CD14-positive monocyte (primary cell): Measurements from ENCODE around the gene UBXN1. TPM values are rescaled to one million over a fixed set of nuclear protein-coding genes. Genes with fewer than 3 reads are reported as not detected.
A peak's percentile ranks its signal among the peaks of the same experiment; 100 is the strongest.

Source experiments
- DNase-seq, 3 donors: peaks; one replicate each; pipeline ENCODE4 v3.0.0-alpha.2; 2011 to 2022
- H2AFZ ChIP-seq: 2 replicates; pipeline ENCODE4 v1.6.0; 2012; ENCODE audit warnings: mild to moderate bottlenecking, low read depth, low read length, inconsistent platforms; ENCODE audit not compliant: insufficient read depth, poor library complexity, severe bottlenecking
- H3K27ac ChIP-seq, 2 donors: 1 replicate in 1 of 2; 2 replicates in 1 of 2; pipeline ENCODE4 v1.5.1; 2012 to 2013; ENCODE audit warnings: low read length in 2 of 2, control low read depth in 1 of 2, inconsistent platforms in 1 of 2, low read depth in 1 of 2, mild to moderate bottlenecking in 1 of 2
- H3K27me3 ChIP-seq, 2 donors: one replicate each; pipeline versions ENCODE4 v1.6.0 to v1.6.1; 2011 to 2013; ENCODE audit warnings: low read length in 2 of 2; ENCODE audit not compliant: control insufficient read depth in 2 of 2, insufficient read depth in 2 of 2
- H3K36me3 ChIP-seq, 2 donors: replicated peaks in 1 of 2; 1 replicate in 1 of 2; 2 replicates in 1 of 2; pipeline versions ENCODE4 v1.5.1 to v1.6.1; 2012 to 2013; ENCODE audit warnings: low read length in 2 of 2, control low read depth in 1 of 2, inconsistent platforms in 1 of 2, mild to moderate bottlenecking in 1 of 2; ENCODE audit not compliant: insufficient read depth in 2 of 2, control insufficient read depth in 1 of 2
- H3K4me1 ChIP-seq, 2 donors: 1 replicate in 1 of 2; 2 replicates in 1 of 2; pipeline versions ENCODE4 v1.5.1 to v1.6.1; 2012 to 2013; ENCODE audit warnings: low read length in 2 of 2, control low read depth in 1 of 2, inconsistent platforms in 1 of 2, mild to moderate bottlenecking in 1 of 2, moderate library complexity in 1 of 2; ENCODE audit not compliant: insufficient read depth in 2 of 2, control insufficient read depth in 1 of 2
- H3K4me2 ChIP-seq: replicated peaks from 2 replicates; pipeline ENCODE3; 2012; ENCODE audit warnings: low read length, moderate library complexity, mild to moderate bottlenecking; ENCODE audit not compliant: poor library complexity, severe bottlenecking; ENCODE audit errors: extremely low read depth
- H3K4me3 ChIP-seq, 3 experiments: fragments of 200-600 bp in 1 of 3; sonication (generic) in 1 of 3; replicated peaks in 1 of 3; 1 replicate in 2 of 3; 2 replicates in 1 of 3; pipeline ENCODE4 v1.5.1; 2011 to 2013; ENCODE audit warnings: low read length in 3 of 3, mild to moderate bottlenecking in 3 of 3, control low read depth in 2 of 3, low read depth in 2 of 3, inconsistent platforms in 1 of 3, moderate library complexity in 1 of 3
- H3K79me2 ChIP-seq: 2 replicates; pipeline ENCODE4 v1.6.0; 2012; ENCODE audit warnings: mild to moderate bottlenecking, control low read depth, inconsistent platforms, low read length, moderate library complexity; ENCODE audit not compliant: insufficient read depth
- H3K9ac ChIP-seq: 2 replicates; pipeline ENCODE4 v1.6.0; 2017; ENCODE audit warnings: low read length, mild to moderate bottlenecking; ENCODE audit not compliant: insufficient read depth, poor library complexity, severe bottlenecking
- H3K9me3 ChIP-seq, 2 donors: replicated peaks in 1 of 2; 1 replicate in 1 of 2; 2 replicates in 1 of 2; pipeline versions ENCODE4 v1.5.1 to v1.6.1; 2012 to 2013; ENCODE audit warnings: low read length in 2 of 2, control low read depth in 1 of 2; ENCODE audit not compliant: control insufficient read depth in 1 of 2, insufficient read depth in 1 of 2
- H4K20me1 ChIP-seq: 2 replicates; pipeline ENCODE4 v1.6.0; 2012; ENCODE audit warnings: mild to moderate bottlenecking, low read length, control low read depth, moderate library complexity; ENCODE audit not compliant: insufficient read depth
- H3K27ac Mint-ChIP-seq, 7 donors: one replicate each; pipeline ENCODE4 v1.8.0; 2020; ENCODE audit warnings: mild to moderate bottlenecking in 7 of 7, mixed read lengths in 7 of 7, moderate library complexity in 6 of 7, inconsistent platforms in 2 of 7
- H3K27me3 Mint-ChIP-seq, 3 donors: one replicate each; pipeline ENCODE4 v1.8.0; 2021 to 2022; ENCODE audit warnings: low read depth in 3 of 3, mild to moderate bottlenecking in 3 of 3, mixed read lengths in 3 of 3, moderate library complexity in 3 of 3, inconsistent platforms in 1 of 3
- H3K36me3 Mint-ChIP-seq, 2 donors: one replicate each; pipeline ENCODE4 v1.8.0; 2020; ENCODE audit warnings: mixed read lengths in 2 of 2, inconsistent platforms in 1 of 2, mild to moderate bottlenecking in 1 of 2
- H3K4me1 Mint-ChIP-seq: one replicate; pipeline ENCODE4 v1.8.0; 2020; ENCODE audit warnings: mild to moderate bottlenecking, mixed read lengths
- H3K4me3 Mint-ChIP-seq, 2 donors: one replicate each; pipeline ENCODE4 v1.8.0; 2020; ENCODE audit warnings: mild to moderate bottlenecking in 2 of 2, mixed read lengths in 2 of 2, moderate library complexity in 1 of 2
- H3K9me3 Mint-ChIP-seq, 7 donors: one replicate each; pipeline ENCODE4 v1.8.0; 2020 to 2022; ENCODE audit warnings: mixed read lengths in 7 of 7, mild to moderate bottlenecking in 6 of 7, moderate library complexity in 6 of 7, inconsistent platforms in 2 of 7
- CTCF ChIP-seq: fragments of 200-600 bp; IDR thresholded peaks from one replicate; pipeline ENCODE4 v1.8.0; 2022; ENCODE audit warnings: antibody characterized with exemption, mild to moderate bottlenecking
- WGBS: methylation state at CpG from one replicate; pipeline ENCODE4 v1.1.5; 2013; ENCODE audit warnings: missing lambda C conversion rate; ENCODE audit not compliant: insufficient coverage; 5-methylcytosine and 5-hydroxymethylcytosine counted together
- intact Hi-C, 2 donors: fragments of 100-400 bp; cut with micrococcal nuclease; formaldehyde crosslinking; loops; one replicate each; pipeline versions ENCODE4 v1.15.0 to v1.15.1; 2023
- polyA plus RNA-seq, 3 donors: library from polyadenylated mRNA; depleted of rRNA in 1 of 3; unstranded in 2 of 3; stranded (reverse) in 1 of 3; fragments of 300-500 nt in 2 of 3; fragments of >200 nt in 1 of 3; fragmentation: Illumina TruSeq in 2 of 3; gene quantifications; 1 replicate in 2 of 3; 2 replicates in 1 of 3; pipeline ENCODE4 v1.2.3, GENCODE V29; 2012 to 2021

Gene UBXN1
- polyA plus RNA-seq, 3 donors: 93.9 to 147 (median 106) TPM

GRCh38 chr11:62708392-62708791 lies 29.5 kb upstream of the UBXN1 start:
- H3K36me3 ChIP-seq: peaks cover 20 to 29% of the 10 kb centered on the region in 2 donors
- peak overlapping the region; percentile 98 for H2AFZ ChIP-seq
- H3K27ac ChIP-seq: peak overlapping the region in 1 of 2 donors; percentile 97
- DNase-seq: no peak
- peak overlapping the region; percentile 88 for H3K9ac ChIP-seq
- Mint-ChIP-seq H3K9me3 (no peaks in the 10 kb centered on the region), H3K36me3 (peaks cover 19 to 28% of the 10 kb centered on the region in 2 donors), H3K4me3 (peak overlapping the region; percentile 87 to 99), H3K27me3 (no peaks in the 10 kb centered on the region), H3K27ac (peak overlapping the region in 5 of 7 donors; percentile 95 to 99 (median 98)), H3K4me1 (peaks cover 51% of the 10 kb centered on the region)
- H3K4me2 ChIP-seq: peak overlapping the region; percentile 96
- TF ChIP-seq CTCF: no peak
- 87% methylated on average over 5 of the region's 5 CpGs for WGBS
- H4K20me1 ChIP-seq: no peaks in the 10 kb centered on the region
- no peaks in the 10 kb centered on the region for H3K9me3 ChIP-seq
- peak overlapping the region in 2 of 3 experiments; percentile 72 to 91 for H3K4me3 ChIP-seq
- H3K4me1 ChIP-seq: peaks cover 50 to 67% of the 10 kb centered on the region in 2 donors
- H3K27me3 ChIP-seq: no peaks in the 10 kb centered on the region
- intact Hi-C loops: loop anchor here (5.0 to 10.0 kb wide), 2 partner anchors 56 to 114 kb away; partner anchors contain the start of genes TUT1 (in 2 of the 2) and INTS5 (in 1 of the 2)
- peaks cover 14% of the 10 kb centered on the region for H3K79me2 ChIP-seq

- peak within 1 kb of the TSS; percentile 17 to 91 (median 42) for H3K4me3 ChIP-seq
- DNase-seq: no peak
- intact Hi-C loops: loop anchor here (5.0 to 10.0 kb wide), 2 partner anchors 55 to 113 kb away; partner anchors contain the start of genes TUT1 (in 2 of the 2) and INTS5 (in 1 of the 2)
- H3K4me1 ChIP-seq: peaks cover 60 to 77% of the 10 kb centered on the region in 2 donors
- no peaks in the 10 kb centered on the region for H4K20me1 ChIP-seq
- H2AFZ ChIP-seq: peak within 1 kb of the TSS; percentile 98
- H3K9me3 Mint-ChIP-seq: no peaks in the 10 kb centered on the region
- peaks cover 13% of the 10 kb centered on the region for H3K79me2 ChIP-seq
- H3K4me2 ChIP-seq: peak within 1 kb of the TSS; percentile 96
- H3K27me3 Mint-ChIP-seq: no peaks in the 10 kb centered on the region
- 92% methylated on average over 9 of the region's 10 CpGs for WGBS
- no peaks in the 10 kb centered on the region for H3K27me3 ChIP-seq
- H3K36me3 ChIP-seq: peaks cover 15 to 19% of the 10 kb centered on the region in 2 donors
- H3K9me3 ChIP-seq: no peaks in the 10 kb centered on the region
- H3K4me3 Mint-ChIP-seq: peak within 1 kb of the TSS; percentile 82 to 87
- H3K27ac Mint-ChIP-seq: peak within 1 kb of the TSS; percentile 31 to 99 (median 78)
- H3K27ac ChIP-seq: peak within 1 kb of the TSS; percentile 29 to 97
- no peak for TF ChIP-seq CTCF
- no peak within 1 kb of the TSS for H3K9ac ChIP-seq
- H3K4me1 Mint-ChIP-seq: peaks cover 52% of the 10 kb centered on the region
- H3K36me3 Mint-ChIP-seq: peaks cover 10 to 20% of the 10 kb centered on the region in 2 donors
Measured at GRCh38 chr11:62707277-62707861, 28.5 kb upstream of the UBXN1 start, which contains the start of the genes BSCL2 and GNG3. Gene BSCL2, minus strand, starts transcription at chr11:62707424. Its CDS starts 229 bp downstream, at chr11:62707195. Gene GNG3, plus strand, starts transcription at chr11:62707676. Its CDS starts 620 bp downstream, at chr11:62708296.
